HG03457 (cell line): ENCODE data around the gene GSG1L.

Source experiments
- ATAC-seq: cut with Tn5 transposase; IDR thresholded peaks from one replicate; pipeline ENCODE4 v1.9.1; 2021; ENCODE audit warnings: moderate number of reproducible peaks; ENCODE audit not compliant: unreplicated experiment

The GSG1L gene

GRCh38 chr16:27778926-27779570 is 284.5 kb downstream of the GSG1L start:
- no peak for ATAC-seq

GRCh38 chr16:27778171-27778925 is 285.2 kb downstream of the GSG1L start:
- no peak for ATAC-seq

- ATAC-seq, result no peak
Observed at GRCh38 chr16:27777527-27777926, 286.0 kb downstream of the GSG1L start.

GRCh38 chr16:27776556-27777225 is 286.8 kb downstream of the GSG1L start:
- ATAC-seq, result no peak

- no peak for ATAC-seq
Observed at GRCh38 chr16:27775254-27775653, 288.3 kb downstream of the GSG1L start.

GRCh38 chr16:27774779-27775178 is 288.7 kb downstream of the GSG1L start:
- no peak for ATAC-seq

GRCh38 chr16:27773344-27773743 is 290.2 kb downstream of the GSG1L start:
- ATAC-seq, result no peak

- no peak for ATAC-seq
Observed at GRCh38 chr16:27772093-27772825, 291.3 kb downstream of the GSG1L start.

- no peak for ATAC-seq
Observed at GRCh38 chr16:27771201-27771910, 292.2 kb downstream of the GSG1L start.

- no peak for ATAC-seq
Observed at GRCh38 chr16:27770271-27771196, 293.0 kb downstream of the GSG1L start.

- no peak for ATAC-seq
Observed at GRCh38 chr16:27769561-27770255, 293.8 kb downstream of the GSG1L start.

- no peak for ATAC-seq
Observed at GRCh38 chr16:27768651-27769272, 294.8 kb downstream of the GSG1L start.

GRCh38 chr16:27767971-27768591 is 295.4 kb downstream of the GSG1L start:
- no peak for ATAC-seq

- ATAC-seq, result no peak
Observed at GRCh38 chr16:27767081-27767480, 296.4 kb downstream of the GSG1L start.

- ATAC-seq, result no peak
Observed at GRCh38 chr16:27766236-27766925, 297.1 kb downstream of the GSG1L start.

GRCh38 chr16:27764869-27765675 is 298.4 kb downstream of the GSG1L start:
- ATAC-seq, result no peak

GRCh38 chr16:27764427-27764826 is 299.1 kb downstream of the GSG1L start:
- no peak for ATAC-seq
